ENCODE measurements around the gene VEZT. TPM values are rescaled to one million over a fixed set of nuclear protein-coding genes. Genes with fewer than 3 reads are reported as not detected.
A peak's percentile ranks its signal among the peaks of the same experiment; 100 is the strongest.

Gene VEZT
- total RNA-seq, 1 donor from 2014 or later, result 59.0 TPM

- ATAC-seq, result no peak
- intact Hi-C loops (cut with micrococcal nuclease), result no loop called here
- no peak for DNase-seq
Observed at GRCh38 chr12:95241761-95242506, 24.3 kb downstream of the VEZT start.

GRCh38 chr12:95243497-95244183, 26.0 kb downstream of the VEZT start:
- no peak for ATAC-seq
- intact Hi-C loops (cut with micrococcal nuclease), result no loop called here

GRCh38 chr12:95244350-95244749, 26.7 kb downstream of the VEZT start:
- DNase-seq (no peak), ATAC-seq (no peak)
- intact Hi-C loops (cut with micrococcal nuclease), result no loop called here

More at GRCh38 chr12:95243497-95244183, 26.0 kb downstream of the VEZT start:
- no peak for DNase-seq

- intact Hi-C loops (cut with micrococcal nuclease), result no loop called here
- DNase-seq (no peak), ATAC-seq (no peak)
Observed at GRCh38 chr12:95248095-95248494, 30.5 kb downstream of the VEZT start.

- DNase-seq, result no peak
- intact Hi-C loops (cut with micrococcal nuclease), result no loop called here
- no peak for ATAC-seq
Observed at GRCh38 chr12:95248604-95249360, 31.2 kb downstream of the VEZT start.

- ATAC-seq, result no peak
- intact Hi-C loops (cut with micrococcal nuclease), result no loop called here
- no peak for DNase-seq
Observed at GRCh38 chr12:95253386-95253785, 35.8 kb downstream of the VEZT start.

- no peak for ATAC-seq
- no peak for DNase-seq
- intact Hi-C loops (cut with micrococcal nuclease), result no loop called here
Observed at GRCh38 chr12:95257541-95257940, 39.9 kb downstream of the VEZT start.

GRCh38 chr12:95258151-95258550, 40.5 kb downstream of the VEZT start:
- DNase-seq (no peak), ATAC-seq (no peak)
- intact Hi-C loops (cut with micrococcal nuclease), result no loop called here

GRCh38 chr12:95258803-95259202, 41.2 kb downstream of the VEZT start:
- intact Hi-C loops (cut with micrococcal nuclease), result no loop called here
- ATAC-seq, result no peak

GRCh38 chr12:95259368-95259767, 41.8 kb downstream of the VEZT start:
- ATAC-seq (peak; percentile 41), DNase-seq (no peak)

More at GRCh38 chr12:95258803-95259202, 41.2 kb downstream of the VEZT start:
- no peak for DNase-seq

GRCh38 chr12:95261109-95261508, 43.5 kb downstream of the VEZT start:
- intact Hi-C loops (cut with micrococcal nuclease), result no loop called here
- DNase-seq, result no peak
- ATAC-seq, result no peak

More at GRCh38 chr12:95259368-95259767, 41.8 kb downstream of the VEZT start:
- intact Hi-C loops (cut with micrococcal nuclease), result no loop called here

- DNase-seq (no peak), ATAC-seq (peak; percentile 75)
- intact Hi-C loops (cut with micrococcal nuclease), result no loop called here
Observed at GRCh38 chr12:95262808-95263207, 45.2 kb downstream of the VEZT start.

- DNase-seq, result no peak
- no peak for ATAC-seq
- intact Hi-C loops (cut with micrococcal nuclease), result no loop called here
Observed at GRCh38 chr12:95265765-95266164, 48.2 kb downstream of the VEZT start.

GRCh38 chr12:95266254-95266653, 48.6 kb downstream of the VEZT start:
- ATAC-seq (peak; percentile 74), DNase-seq (no peak)
- intact Hi-C loops (cut with micrococcal nuclease), result no loop called here

GRCh38 chr12:95269892-95270291, 52.3 kb downstream of the VEZT start:
- intact Hi-C loops (cut with micrococcal nuclease), result no loop called here
- DNase-seq, result no peak
- no peak for ATAC-seq

- DNase-seq (no peak), ATAC-seq (no peak)
- intact Hi-C loops (cut with micrococcal nuclease), result no loop called here
Observed at GRCh38 chr12:95271465-95271864, 53.9 kb downstream of the VEZT start.

GRCh38 chr12:95277139-95277538, 59.5 kb downstream of the VEZT start:
- DNase-seq (no peak), ATAC-seq (peak; percentile 59)
- intact Hi-C loops (cut with micrococcal nuclease), result no loop called here

- ATAC-seq (no peak), DNase-seq (no peak)
- intact Hi-C loops (cut with micrococcal nuclease), result no loop called here
Observed at GRCh38 chr12:95279856-95280255, 62.2 kb downstream of the VEZT start.

- DNase-seq (no peak), ATAC-seq (no peak)
- intact Hi-C loops (cut with micrococcal nuclease), result no loop called here
Observed at GRCh38 chr12:95282266-95282665, 64.7 kb downstream of the VEZT start.

GRCh38 chr12:95283371-95283770, 65.8 kb downstream of the VEZT start:
- ATAC-seq, result no peak
- no peak for DNase-seq
- intact Hi-C loops (cut with micrococcal nuclease), result no loop called here
